Naive thymus-derived CD8-positive, alpha-beta T cell (primary cell): Measurements from ENCODE around the gene PERCC1. TPM values are rescaled to one million over a fixed set of nuclear protein-coding genes. Genes with fewer than 3 reads are reported as not detected.

ENCODE experiments used
- ATAC-seq, 2 donors: fragments of 150-1000 bp; cut with Tn5 transposase in 1 of 2; sonication (Bioruptor Pico), chemical (Tn5 transposase) in 1 of 2; 1 replicate in 1 of 2; 2 replicates in 1 of 2; pipeline ENCODE4 v1.10.0; 2021; ENCODE audit warnings: mild to moderate bottlenecking in 2 of 2, moderate library complexity in 2 of 2
- POLR2A ChIA-PET: fragments of 350-600 bp; sonication (Branson Sonifier 250); formaldehyde crosslinking; loops from one replicate; lab custom pipeline; 2021; ENCODE audit warnings: antibody characterized with exemption; lab: Charles Lee
- DNase-seq, 10 donors: peaks; one replicate each; pipeline versions ENCODE4 v3.0.0 to v3.0.0-alpha.2; 2020 to 2022
- H3K27ac Mint-ChIP-seq, 10 donors: one replicate each; pipeline ENCODE4 v1.8.0; 2020 to 2022; ENCODE audit warnings: mild to moderate bottlenecking in 10 of 10, mixed read lengths in 10 of 10, moderate library complexity in 4 of 10, inconsistent platforms in 1 of 10
- H3K27me3 Mint-ChIP-seq, 5 donors: one replicate each; pipeline ENCODE4 v1.8.0; 2021 to 2022; ENCODE audit warnings: mixed read lengths in 5 of 5
- H3K36me3 Mint-ChIP-seq, 3 donors: one replicate each; pipeline ENCODE4 v1.8.0; 2020 to 2022; ENCODE audit warnings: mixed read lengths in 3 of 3, mild to moderate bottlenecking in 2 of 3, inconsistent platforms in 1 of 3
- H3K4me1 Mint-ChIP-seq, 4 donors: one replicate each; pipeline ENCODE4 v1.8.0; 2021 to 2022; ENCODE audit warnings: mixed read lengths in 4 of 4
- H3K4me3 Mint-ChIP-seq, 10 donors: one replicate each; pipeline ENCODE4 v1.8.0; 2020 to 2022; ENCODE audit warnings: mild to moderate bottlenecking in 10 of 10, mixed read lengths in 10 of 10, moderate library complexity in 6 of 10, inconsistent platforms in 1 of 10
- H3K9me3 Mint-ChIP-seq, 9 donors: one replicate each; pipeline ENCODE4 v1.8.0; 2020 to 2022; ENCODE audit warnings: mixed read lengths in 9 of 9, mild to moderate bottlenecking in 3 of 9, inconsistent platforms in 1 of 9, moderate library complexity in 1 of 9
- polyA plus RNA-seq, 3 donors: library from polyadenylated mRNA; unstranded; fragments of 300-500 nt; fragmentation: Illumina TruSeq; gene quantifications; one replicate each; pipeline ENCODE4 v1.2.3, GENCODE V29; 2021
- total RNA-seq, 8 experiments: library from RNA in 2 of 8; stranded (reverse) in 2 of 8; gene quantifications; one replicate each; pipeline ENCODE4 v1.2.3 and lab custom pipeline; 2021 to 2026

PERCC1 gene
- total and polyA plus RNA-seq, 5 experiments from 2014 or later: 0.19 to 2.7 (median 2.3) TPM; not detected in 2

DNA sequence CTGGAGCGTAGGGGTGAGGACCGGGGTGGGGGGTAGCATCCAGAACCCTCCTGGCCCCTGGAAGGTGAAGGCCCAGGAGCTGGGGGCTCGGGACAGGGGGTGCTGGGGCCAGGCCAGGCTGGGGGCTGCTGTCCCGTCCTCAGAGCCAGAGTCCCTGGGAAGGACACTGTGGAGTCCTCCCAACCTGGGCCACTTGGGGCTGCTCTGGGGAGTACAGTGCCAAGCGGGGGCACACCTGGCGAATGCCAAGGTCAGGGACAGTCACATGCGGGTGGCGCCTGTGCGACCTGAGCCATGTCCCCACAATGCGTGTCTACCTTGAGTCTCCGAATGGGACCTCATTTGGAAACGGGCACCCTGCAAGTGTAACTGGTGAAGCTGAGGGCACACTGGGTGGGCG is 1.2 kb upstream of the PERCC1 start:
- no peak for ATAC-seq
- H3K4me1 Mint-ChIP-seq: peaks cover 0 to 7% (median 4%) of the 10 kb centered on the region in 4 donors
- no peaks in the 10 kb centered on the region for H3K36me3 Mint-ChIP-seq
- no peaks in the 10 kb centered on the region for H3K9me3 Mint-ChIP-seq
- DNase-seq: no peak
- peak overlapping the region in 6 of 10 donors; percentile 2 to 72 (median 31) for H3K27ac Mint-ChIP-seq
- POLR2A ChIA-PET: interaction anchor here (0.5 to 5.4 kb wide), 4 partner anchors 8 to 182 kb away, joined by 3 to 64 read pairs (median 4); partner anchors contain the start of genes CRAMP1, IFT140, TMEM204 and UQCC4
- no peaks in the 10 kb centered on the region for H3K27me3 Mint-ChIP-seq
- peak overlapping the region in 1 of 10 donors; percentile 45 for H3K4me3 Mint-ChIP-seq

DNA sequence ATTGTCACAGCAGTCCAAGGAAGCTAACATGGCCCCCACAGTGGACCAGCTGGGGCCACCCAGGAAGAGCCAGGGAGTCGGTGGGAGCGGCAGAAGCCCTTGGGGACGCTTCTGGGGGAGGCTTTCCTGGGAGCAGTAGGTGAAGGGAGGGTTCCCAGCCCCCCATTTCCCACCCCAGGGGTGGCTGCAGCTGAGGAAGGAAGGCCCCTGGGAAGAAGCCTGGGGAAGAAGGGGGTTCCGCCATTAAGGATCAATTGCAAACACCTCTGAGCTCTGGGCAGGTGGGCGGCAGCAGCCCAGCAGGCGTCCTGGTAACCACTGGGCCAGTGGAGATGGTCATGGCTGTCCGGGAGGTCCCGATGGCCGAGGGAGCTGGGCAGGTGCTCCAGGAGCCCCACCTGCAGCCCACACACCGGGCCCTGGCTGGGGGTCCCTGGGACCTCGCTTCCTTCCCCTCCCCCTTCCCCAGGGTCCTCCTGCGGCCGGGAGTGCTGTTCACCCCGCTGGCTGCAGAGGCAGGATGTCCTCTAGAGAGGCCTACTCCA is 592 bp upstream of the PERCC1 start:
- DNase-seq (no peak), ATAC-seq (no peak)
- no peaks in the 10 kb centered on the region for H3K36me3 Mint-ChIP-seq
- H3K4me1 Mint-ChIP-seq: peaks cover 0 to 7% (median 4%) of the 10 kb centered on the region in 4 donors
- no peak overlapping the region for H3K4me3 Mint-ChIP-seq
- H3K27ac Mint-ChIP-seq: peak overlapping the region in 5 of 10 donors; percentile 18 to 72 (median 51)
- no peaks in the 10 kb centered on the region for H3K27me3 Mint-ChIP-seq
- no peaks in the 10 kb centered on the region for H3K9me3 Mint-ChIP-seq
- POLR2A ChIA-PET: interaction anchor here (0.6 to 5.4 kb wide), 4 partner anchors 9 to 182 kb away, joined by 3 to 64 read pairs (median 4); partner anchors contain the start of genes CRAMP1, IFT140, TMEM204 and UQCC4

- Mint-ChIP-seq H3K27ac (peak overlapping the region; percentile 51 to 93 (median 83)), H3K27me3 (no peaks in the 10 kb centered on the region), H3K4me3 (peak overlapping the region; percentile 54 to 86 (median 74)), H3K4me1 (peaks cover 0 to 7% (median 4%) of the 10 kb centered on the region in 4 donors), H3K9me3 (no peaks in the 10 kb centered on the region), H3K36me3 (no peaks in the 10 kb centered on the region)
- DNase-seq (no peak), ATAC-seq (no peak)
- POLR2A ChIA-PET: interaction anchor here (1.1 to 5.4 kb wide), 3 partner anchors 10 to 24 kb away, joined by 4 to 64 read pairs (median 4); partner anchors contain the start of gene UQCC4
These were observed 806 bp downstream of the PERCC1 start for GRCh38 chr16:1431497-1432270.

DNA sequence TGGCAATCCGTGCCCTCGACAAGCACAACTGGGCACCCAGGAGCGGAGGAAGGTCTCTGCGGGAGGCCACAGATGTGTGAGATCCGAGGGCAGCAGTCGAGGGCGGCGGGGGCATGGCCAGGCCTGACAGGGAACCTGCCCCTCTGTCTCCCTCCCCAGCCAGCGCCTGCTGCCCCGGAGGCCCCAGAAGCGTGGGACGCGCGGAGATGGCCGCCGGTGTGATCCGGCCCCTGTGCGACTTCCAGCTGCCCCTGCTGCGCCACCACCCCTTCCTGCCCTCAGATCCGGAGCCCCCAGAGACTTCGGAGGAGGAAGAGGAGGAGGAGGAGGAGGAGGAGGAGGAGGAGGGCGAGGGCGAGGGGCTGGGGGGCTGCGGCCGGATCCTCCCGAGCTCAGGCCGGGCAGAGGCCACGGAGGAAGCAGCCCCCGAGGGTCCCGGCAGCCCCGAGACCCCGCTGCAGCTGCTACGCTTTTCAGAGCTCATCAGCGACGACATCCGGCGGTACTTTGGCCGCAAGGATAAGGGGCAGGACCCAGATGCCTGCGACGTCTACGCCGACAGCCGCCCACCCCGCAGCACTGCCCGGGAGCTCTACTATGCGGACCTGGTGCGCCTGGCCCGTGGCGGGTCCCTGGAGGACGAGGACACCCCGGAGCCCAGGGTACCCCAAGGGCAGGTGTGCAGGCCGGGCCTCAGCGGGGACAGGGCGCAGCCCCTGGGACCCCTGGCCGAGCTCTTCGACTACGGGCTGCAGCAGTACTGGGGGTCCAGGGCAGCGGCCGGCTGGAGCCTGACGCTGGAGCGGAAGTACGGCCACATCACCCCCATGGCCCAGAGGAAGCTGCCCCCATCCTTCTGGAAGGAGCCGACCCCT is 1.7 kb downstream of the PERCC1 start:
- Mint-ChIP-seq H3K36me3 (no peaks in the 10 kb centered on the region), H3K4me3 (peak overlapping the region; percentile 54 to 86 (median 74)), H3K27me3 (no peaks in the 10 kb centered on the region), H3K9me3 (no peaks in the 10 kb centered on the region), H3K27ac (peak overlapping the region; percentile 51 to 93 (median 82)), H3K4me1 (peaks cover 0 to 7% (median 4%) of the 10 kb centered on the region in 4 donors)
- ATAC-seq: peak; percentile 46 to 59
- POLR2A ChIA-PET: interaction anchor here (0.8 to 5.4 kb wide), 11 partner anchors 11 to 722 kb away, joined by 3 to 64 read pairs (median 3); partner anchors contain the start of genes JPT2, TELO2, TMEM204 and TRAF7
- DNase-seq: peak in 1 of 10 donors; percentile 28

DNA sequence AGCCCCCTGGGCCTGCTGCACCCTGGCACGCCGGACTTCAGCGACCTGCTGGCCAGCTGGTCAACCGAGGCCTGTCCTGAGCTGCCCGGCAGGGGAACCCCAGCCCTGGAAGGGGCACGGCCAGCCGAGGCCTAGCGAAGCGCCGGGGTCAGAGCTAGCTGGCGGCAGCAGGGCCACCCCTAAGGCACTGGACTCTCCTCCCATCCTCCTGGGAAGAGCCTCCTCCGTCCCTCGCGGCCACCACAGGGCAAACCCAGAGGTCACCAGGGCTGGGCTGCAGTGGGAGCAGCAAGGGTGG is 2.3 kb downstream of the PERCC1 start:
- Mint-ChIP-seq H3K4me3 (peak overlapping the region in 2 of 10 donors; percentile 25 to 80), H3K9me3 (no peaks in the 10 kb centered on the region), H3K27ac (no peak overlapping the region), H3K27me3 (no peaks in the 10 kb centered on the region), H3K36me3 (no peaks in the 10 kb centered on the region), H3K4me1 (peaks cover 0 to 7% (median 4%) of the 10 kb centered on the region in 4 donors)
- DNase-seq: no peak
- POLR2A ChIA-PET: interaction anchor here (0.8 to 5.4 kb wide), 10 partner anchors 12 to 722 kb away, joined by 3 to 64 read pairs (median 3); partner anchors contain the start of genes JPT2, TMEM204, TRAF7 and UBE2I
- no peak for ATAC-seq

- peak overlapping the region in 4 of 10 donors; percentile 22 to 80 (median 32) for H3K4me3 Mint-ChIP-seq
- peak overlapping the region in 1 of 10 donors; percentile 43 for H3K27ac Mint-ChIP-seq
- H3K9me3 Mint-ChIP-seq: no peaks in the 10 kb centered on the region
- DNase-seq: no peak
- ATAC-seq: peak in 1 of 2 donors; percentile 37
- H3K27me3 Mint-ChIP-seq: no peaks in the 10 kb centered on the region
- POLR2A ChIA-PET: interaction anchor here (1.0 to 5.4 kb wide), 2 partner anchors 12 to 124 kb away, joined by 3 to 64 read pairs; partner anchors contain the start of genes UBE2I and UQCC4
- H3K36me3 Mint-ChIP-seq: no peaks in the 10 kb centered on the region
- H3K4me1 Mint-ChIP-seq: peaks cover 0 to 7% (median 4%) of the 10 kb centered on the region in 4 donors
These were observed 2.9 kb downstream of the PERCC1 start for GRCh38 chr16:1433756-1434155.

- no peak for ATAC-seq
These were observed 4.0 kb downstream of the PERCC1 start for GRCh38 chr16:1434644-1435592.

GRCh38 chr16:1435921-1436697 is 5.2 kb downstream of the PERCC1 start:
- H3K27ac Mint-ChIP-seq: no peak overlapping the region

More at GRCh38 chr16:1434644-1435592, 4.0 kb downstream of the PERCC1 start:
- H3K27me3 Mint-ChIP-seq: no peaks in the 10 kb centered on the region
- H3K9me3 Mint-ChIP-seq: no peaks in the 10 kb centered on the region
- no peak overlapping the region for H3K4me3 Mint-ChIP-seq
- POLR2A ChIA-PET: interaction anchor here (5.4 kb wide), 1 partner anchor 13 kb away, joined by 64 read pairs; the partner anchor contains the start of gene UQCC4
- H3K27ac Mint-ChIP-seq: no peak overlapping the region
- DNase-seq: no peak
- H3K36me3 Mint-ChIP-seq: no peaks in the 10 kb centered on the region
- peaks cover 0 to 6% (median 2%) of the 10 kb centered on the region in 4 donors for H3K4me1 Mint-ChIP-seq

DNA sequence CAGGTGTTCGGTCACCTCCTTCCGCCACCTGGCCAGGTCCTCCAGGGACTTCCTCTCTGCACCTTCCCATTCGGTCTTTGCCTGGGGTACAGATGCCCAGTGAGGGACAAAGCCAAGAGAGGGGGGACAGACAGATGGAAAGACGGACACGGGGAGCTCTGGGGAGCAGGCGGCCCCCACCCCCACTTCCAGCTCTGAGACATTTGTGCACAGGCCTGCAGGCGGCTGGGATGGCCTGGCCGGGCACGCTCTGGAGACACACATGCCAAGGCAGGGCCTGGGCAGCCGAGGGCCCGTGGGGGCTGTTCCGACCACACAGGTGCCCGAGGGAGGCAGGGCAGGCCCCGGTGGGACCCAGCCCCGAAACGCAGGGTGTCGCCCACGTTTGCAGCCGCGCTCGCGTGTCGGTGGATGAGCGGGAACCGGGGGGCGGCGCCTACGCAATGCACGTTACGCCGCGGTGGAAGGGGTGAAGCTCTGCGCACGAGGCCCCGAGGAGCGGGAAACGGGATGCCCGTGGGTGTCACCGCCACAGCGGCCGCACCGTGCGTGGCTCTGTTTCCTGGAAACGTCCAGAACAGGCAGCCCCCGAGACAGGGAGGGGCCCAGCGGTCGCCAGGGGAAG is 6.0 kb downstream of the PERCC1 start:
- POLR2A ChIA-PET: no interaction called here
- no peak overlapping the region for H3K27ac Mint-ChIP-seq
- H3K36me3 Mint-ChIP-seq: no peaks in the 10 kb centered on the region
- H3K27me3 Mint-ChIP-seq: no peaks in the 10 kb centered on the region
- H3K9me3 Mint-ChIP-seq: no peaks in the 10 kb centered on the region
- H3K4me1 Mint-ChIP-seq: peaks cover 0 to 5% (median 2%) of the 10 kb centered on the region in 4 donors
- DNase-seq: no peak
- ATAC-seq: no peak
- H3K4me3 Mint-ChIP-seq: no peak overlapping the region

More at GRCh38 chr16:1435921-1436697, 5.2 kb downstream of the PERCC1 start:
- POLR2A ChIA-PET: no interaction called here
- no peak for DNase-seq
- Mint-ChIP-seq H3K4me3 (no peak overlapping the region), H3K36me3 (no peaks in the 10 kb centered on the region), H3K4me1 (peaks cover 0 to 6% (median 2%) of the 10 kb centered on the region in 4 donors), H3K27me3 (no peaks in the 10 kb centered on the region), H3K9me3 (no peaks in the 10 kb centered on the region)
- ATAC-seq: no peak

DNA sequence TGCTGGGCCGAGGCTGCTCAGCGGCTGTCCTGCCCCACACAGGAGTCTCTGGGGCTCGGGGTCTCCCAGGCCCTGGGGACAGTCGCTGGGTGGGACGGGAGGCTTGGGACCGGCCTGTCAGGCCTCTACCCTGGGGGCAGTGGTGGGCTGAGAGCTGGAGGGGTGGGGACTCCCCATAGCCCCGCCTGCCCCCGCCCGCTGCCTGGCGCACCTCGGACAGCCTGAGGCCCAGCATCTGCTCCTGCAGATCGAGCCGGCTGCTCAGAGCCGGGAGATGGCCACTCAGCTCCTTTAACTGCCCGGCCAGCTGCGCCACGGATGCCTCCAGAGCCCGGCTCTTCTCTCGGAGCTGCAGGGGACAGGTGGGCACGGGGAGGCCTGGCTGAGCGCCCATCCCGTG is 6.7 kb downstream of the PERCC1 start:
- Mint-ChIP-seq H3K36me3 (no peaks in the 10 kb centered on the region), H3K4me3 (no peak overlapping the region), H3K27me3 (no peaks in the 10 kb centered on the region), H3K4me1 (no peaks in the 10 kb centered on the region), H3K9me3 (no peaks in the 10 kb centered on the region), H3K27ac (no peak overlapping the region)
- ATAC-seq (no peak), DNase-seq (no peak)
- POLR2A ChIA-PET: no interaction called here
